Heart right ventricle (tissue), 16 donors: ENCODE results near the gene ARHGDIG. TPM values are rescaled to one million over a fixed set of nuclear protein-coding genes. Genes with fewer than 3 reads are reported as not detected.

Experiments used
- ATAC-seq, 8 donors: fragments of 200-7000 bp; cut with Tn5 transposase; one replicate each; pipeline ENCODE4 v1.9.1; 2020; ENCODE audit warnings: mild to moderate bottlenecking in 8 of 8, moderate library complexity in 8 of 8, moderate number of reproducible peaks in 1 of 8
- DNase-seq, 2 donors: peaks; one replicate each; pipeline ENCODE4 v3.0.0-alpha.2; 2020
- H3K27ac ChIP-seq, 10 donors: fragments of 200-600 bp; sonication (generic) in 2 of 10; one replicate each; pipeline versions ENCODE4 v1.5.0 to v1.8.0; 2020 to 2022; ENCODE audit warnings: mild to moderate bottlenecking in 3 of 10
- H3K27me3 ChIP-seq, 7 donors: fragments of 200-600 bp; one replicate each; pipeline ENCODE4 v1.8.0; 2021 to 2022; ENCODE audit warnings: mild to moderate bottlenecking in 2 of 7
- H3K36me3 ChIP-seq, 9 donors: fragments of 200-600 bp; sonication (generic) in 1 of 9; one replicate each; pipeline versions ENCODE4 v1.5.0 to v1.8.0; 2020 to 2022; ENCODE audit warnings: mild to moderate bottlenecking in 2 of 9
- H3K4me1 ChIP-seq, 9 donors: fragments of 200-600 bp; sonication (generic) in 1 of 9; one replicate each; pipeline versions ENCODE4 v1.5.0 to v1.8.0; 2020 to 2022; ENCODE audit warnings: mild to moderate bottlenecking in 4 of 9
- H3K4me3 ChIP-seq, 10 donors: fragments of 200-600 bp; sonication (generic) in 2 of 10; one replicate each; pipeline versions ENCODE4 v1.5.0 to v1.8.0; 2020 to 2022; ENCODE audit warnings: mild to moderate bottlenecking in 7 of 10, moderate library complexity in 2 of 10
- H3K9me3 ChIP-seq, 11 donors: fragments of 200-600 bp in 10 of 11; sonication (generic) in 2 of 11; one replicate each; pipeline versions ENCODE4 v1.5.0 to v1.8.0; 2013 to 2022; ENCODE audit warnings: mild to moderate bottlenecking in 2 of 11, control low read depth in 1 of 11, moderate library complexity in 1 of 11
- CTCF ChIP-seq, 9 donors: fragments of 200-600 bp; sonication (generic) in 2 of 9; IDR thresholded peaks; one replicate each; pipeline versions ENCODE4 v1.5.0 to v1.8.0; 2021 to 2022; ENCODE audit warnings: antibody characterized with exemption in 9 of 9, mild to moderate bottlenecking in 5 of 9, moderate library complexity in 1 of 9
- WGBS, 2 donors: extraction: QIAGEN DNeasy Blood & Tissue Kit; methylation state at CpG; one replicate each; pipeline ENCODE4 v1.1.7; 2013; ENCODE audit warnings: inconsistent platforms in 1 of 2; 5-methylcytosine and 5-hydroxymethylcytosine counted together
- intact Hi-C, 10 donors: fragments of 100-400 bp; cut with DNase I; formaldehyde crosslinking; loops; one replicate each; pipeline versions ENCODE4 v1.11.1 to v1.14.2; 2022
- polyA plus RNA-seq, 2 donors: library from polyadenylated mRNA; stranded (reverse); fragments of 200-250 nt; gene quantifications; one replicate each; pipeline ENCODE4 v1.2.3, GENCODE V29; 2013
- total RNA-seq, 10 donors: library from RNA; stranded (reverse); fragmentation: NEBNext Ultra II Directional in 3 of 10; extraction: Animal tissue kit (Norgen Biotek cat#: 25700) in 3 of 10; gene quantifications; one replicate each; pipeline versions ENCODE4 v1.2.1 to v1.2.4, GENCODE V29; 2021 to 2023
- donor health status: Arrhythmogenic right ventricular cardiomyopathy.
- donor health status: ischemic (EF 13 %, LVEDD 7.1; RV severe dilation, severe dysfunction).
- donor health status: healthy with polysubstance abuse.
- donor health status: DM: no; HTN: yes; CAD: no.
- donor health status: DM: no; HTN: no; CAD: no.
- donor health status: ischemic (EF 25% LVEDD 6.9; RV normal size, moderate dysfunction).
- donor health status: ischemic (EF 25% LVEDD 5.7; RV mildly dilated, moderate dysfunction).
- donor health status: healthy.
- donor health status: DM: yes; HTN: yes; CAD: no.
- donor health status: Ischemic cardiomyopathy.
- donor health status: ischemic (EF 35%, LVEDD 5.7; RV mildly dilated, moderate dysfunction).
- donor health status: nonischemic (EF 11% LVEDD 7.7; RV severe dilation, severe dysfunction).
- donor health status: DM: yes; HTN: yes; CAD: no.
- donor health status: PGD.
- donor health status: ischemic (EF 29% LVEDD 5.4; RV normal size, mild dysfunction).
- donor health status: nonischemic (EF 23%, LVEDD 6.1; RV moderate dilation, normal function).

The ARHGDIG gene
- total and polyA plus RNA-seq, 12 donors = 0.17 to 16.9 (median 9.1) TPM

- no peak for TF ChIP-seq CTCF (IDR thresholded peaks at IDR 0.05)
- Histone ChIP-seq H3K36me3 (peaks cover 0 to 76% (median 16%) of the 10 kb centered on the region in 9 donors), H3K9me3 (no peaks in the 10 kb centered on the region), H3K4me1 (no peaks in the 10 kb centered on the region), H3K4me3 (no peak overlapping the region), H3K27ac (no peak overlapping the region), H3K27me3 (no peaks in the 10 kb centered on the region)
- DNase-seq (no peak), ATAC-seq (no peak)
- WGBS, 2 donors = 97% methylated on average over 15 of the region's 15 CpGs
- intact Hi-C loops = no loop called here
Measured at GRCh38 chr16:311725-312124, 31.3 kb downstream of the ARHGDIG start.

GRCh38 chr16:314351-314750, 34.0 kb downstream of the ARHGDIG start:
- Histone ChIP-seq H3K4me3 (no peak overlapping the region), H3K9me3 (no peaks in the 10 kb centered on the region), H3K27ac (no peak overlapping the region), H3K27me3 (no peaks in the 10 kb centered on the region), H3K36me3 (peaks cover 0 to 69% (median 10%) of the 10 kb centered on the region in 9 donors), H3K4me1 (no peaks in the 10 kb centered on the region)
- WGBS, 2 donors = 92 to 93% methylated on average over 16 of the region's 16 CpGs
- DNase-seq (no peak), ATAC-seq (no peak)
- no peak for TF ChIP-seq CTCF (IDR thresholded peaks at IDR 0.05)
- intact Hi-C loops = no loop called here

GRCh38 chr16:314795-315299, 34.5 kb downstream of the ARHGDIG start:
- Histone ChIP-seq H3K27me3 (no peaks in the 10 kb centered on the region), H3K4me3 (no peak overlapping the region), H3K9me3 (no peaks in the 10 kb centered on the region), H3K4me1 (no peaks in the 10 kb centered on the region), H3K36me3 (peaks cover 0 to 68% (median 6%) of the 10 kb centered on the region in 9 donors), H3K27ac (no peak overlapping the region)
- no peak for TF ChIP-seq CTCF (IDR thresholded peaks at IDR 0.05)
- 79% methylated on average over 14 of the region's 14 CpGs for WGBS, 2 donors
- no peak for DNase-seq
- intact Hi-C loops = no loop called here
- ATAC-seq = no peak

- Histone ChIP-seq H3K4me3 (no peak overlapping the region), H3K27ac (no peak overlapping the region), H3K9me3 (no peaks in the 10 kb centered on the region), H3K27me3 (no peaks in the 10 kb centered on the region), H3K36me3 (peaks cover 0 to 51% (median 6%) of the 10 kb centered on the region in 9 donors), H3K4me1 (no peaks in the 10 kb centered on the region)
- WGBS, 2 donors = 91 to 93% methylated on average over 19 of the region's 19 CpGs
- ATAC-seq (no peak), DNase-seq (no peak)
- intact Hi-C loops = no loop called here
- no peak for TF ChIP-seq CTCF (IDR thresholded peaks at IDR 0.05)
Measured at GRCh38 chr16:316741-317464, 36.5 kb downstream of the ARHGDIG start.
